Caco-2 (cell line): ENCODE results near the gene ANKRD63. TPM values are rescaled to one million over a fixed set of nuclear protein-coding genes. Genes with fewer than 3 reads are reported as not detected.

ENCODE experiments used
- BruUV-seq: library from RNA; stranded (reverse); fragments of 400-500 nt; replicated peaks from 2 replicates; lab custom pipeline; 2021; lab: Mats Ljungman, UMichigan
- CTCF ChIA-PET: fragments of 300-600 bp; sonication (Branson Sonifier 250); formaldehyde crosslinking; loops from one replicate; lab custom pipeline; 2022; ENCODE audit warnings: antibody characterized with exemption; lab: Charles Lee
- POLR2A ChIA-PET: fragments of 300-600 bp; sonication (Branson Sonifier 250); formaldehyde crosslinking; loops from one replicate; lab custom pipeline; 2022; ENCODE audit warnings: antibody characterized with exemption; lab: Charles Lee
- DNase-seq, 2 experiments: peaks; one replicate each; pipeline versions ENCODE4 v3.0.0 to v3.0.0-alpha.2; 2020 to 2022
- H3K27me3 ChIP-seq: replicated peaks from 2 replicates; pipeline ENCODE4 v1.6.0; 2011; ENCODE audit warnings: low read length; ENCODE audit not compliant: control insufficient read depth, insufficient read depth
- H3K36me3 ChIP-seq: 2 replicates; pipeline ENCODE4 v1.5.1; 2011; ENCODE audit warnings: low read length; ENCODE audit not compliant: control insufficient read depth, insufficient read depth
- H3K4me1 ChIP-seq: fragments of 250-450 bp; sonication (Bioruptor Pico); 2 replicates; pipeline ENCODE4 v1.5.1; 2020; ENCODE audit warnings: mild to moderate bottlenecking
- H3K4me3 ChIP-seq: 2 replicates; pipeline ENCODE4 v1.5.1; 2011; ENCODE audit warnings: low read depth, mild to moderate bottlenecking, control low read depth, low read length
- H3K9me3 ChIP-seq: fragments of 250-450 bp; sonication (Bioruptor Pico); 2 replicates; pipeline ENCODE4 v1.5.1; 2020; ENCODE audit warnings: mild to moderate bottlenecking, moderate library complexity
- H3K27ac Mint-ChIP-seq: one replicate; pipeline ENCODE4 v1.8.0; 2022; ENCODE audit warnings: mixed read lengths; ENCODE audit not compliant: unreplicated experiment
- H3K27me3 Mint-ChIP-seq: one replicate; pipeline ENCODE4 v1.8.0; 2022; ENCODE audit warnings: mixed read lengths; ENCODE audit not compliant: insufficient read depth, unreplicated experiment
- H3K36me3 Mint-ChIP-seq: one replicate; pipeline ENCODE4 v1.8.0; 2022; ENCODE audit warnings: mild to moderate bottlenecking, mixed read lengths; ENCODE audit not compliant: insufficient read depth, unreplicated experiment
- H3K4me1 Mint-ChIP-seq: one replicate; pipeline ENCODE4 v1.8.0; 2022; ENCODE audit warnings: low read depth, mixed read lengths; ENCODE audit not compliant: unreplicated experiment
- H3K4me3 Mint-ChIP-seq: one replicate; pipeline ENCODE4 v1.8.0; 2022; ENCODE audit warnings: mild to moderate bottlenecking, moderate library complexity, mixed read lengths; ENCODE audit not compliant: unreplicated experiment
- H3K9me3 Mint-ChIP-seq: one replicate; pipeline ENCODE4 v1.8.0; 2022; ENCODE audit warnings: mixed read lengths; ENCODE audit not compliant: unreplicated experiment
- intact Hi-C: fragments of 100-400 bp; cut with micrococcal nuclease; formaldehyde crosslinking; loops from one replicate; pipeline ENCODE4 v1.10.0; 2022; ENCODE audit not compliant: unreplicated experiment
- total RNA-seq: library from RNA; stranded (reverse); gene quantifications from 2 replicates; pipeline ENCODE4 v1.2.3, GENCODE V29; 2022
- TF ChIP-seq, protein P1 (sequence below), 2 experiments: fragments of 200-600 bp in 1 of 2; IDR thresholded peaks; 1 replicate in 1 of 2; 2 replicates in 1 of 2; pipeline versions ENCODE4 v1.5.1 to v1.8.0; 2011 to 2022; ENCODE audit warnings: antibody characterized with exemption in 1 of 2, control low read depth in 1 of 2, inconsistent platforms in 1 of 2, low read depth in 1 of 2, low read length in 1 of 2, mild to moderate bottlenecking in 1 of 2, moderate library complexity in 1 of 2; ENCODE audit not compliant: insufficient read depth in 1 of 2, severe bottlenecking in 1 of 2, unreplicated experiment in 1 of 2

Gene ANKRD63
- total RNA-seq, 1 experiment from 2014 or later = 0.79 TPM

DNA sequence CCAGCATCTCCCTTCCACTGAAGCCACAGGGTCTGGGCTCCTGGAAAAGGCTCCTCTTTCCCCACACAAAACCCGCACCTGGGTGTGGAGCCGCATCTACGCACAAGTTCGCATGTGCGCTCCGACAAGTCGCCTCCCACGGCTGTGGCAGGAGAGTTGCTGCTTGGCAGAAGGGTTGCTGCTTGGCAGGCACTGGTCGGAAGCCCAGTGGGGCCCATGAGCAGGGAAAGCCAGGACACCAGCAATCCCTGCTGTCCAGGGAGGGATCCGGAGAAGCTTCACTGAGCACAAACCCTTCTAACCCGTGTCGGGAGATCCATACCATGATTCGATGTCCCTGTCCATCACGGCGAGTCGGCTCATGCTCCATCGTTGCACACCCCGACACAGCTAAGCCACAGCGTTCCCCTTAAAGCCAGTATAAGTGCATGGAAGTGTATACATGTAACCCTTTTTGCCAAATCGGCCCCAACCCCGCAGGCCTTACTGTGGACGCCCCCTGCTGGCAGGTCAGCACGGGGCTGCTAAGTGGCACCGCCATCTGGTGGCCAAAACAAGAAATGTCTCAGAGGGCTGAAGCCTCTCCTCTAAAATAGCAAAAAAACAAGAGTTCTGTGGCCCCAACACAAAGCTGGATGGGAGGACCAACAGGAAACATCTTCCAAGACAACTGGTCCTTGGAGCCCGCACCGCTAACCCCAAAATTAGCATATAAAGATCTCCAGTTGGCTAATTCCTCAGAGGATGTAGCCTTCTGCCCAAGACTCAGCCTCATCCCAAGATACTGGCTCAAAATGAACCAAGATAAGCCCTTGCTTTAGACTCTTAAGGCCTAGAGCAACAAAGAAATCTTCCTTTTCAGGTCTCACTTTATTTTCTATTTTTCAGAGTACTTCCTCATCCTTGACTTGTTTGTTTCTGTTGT is 8.3 kb downstream of the ANKRD63 start:
- Histone ChIP-seq H3K9me3 (no peaks in the 10 kb centered on the region), H3K4me3 (no peak overlapping the region), H3K36me3 (no peaks in the 10 kb centered on the region; the same call in 1 of the 2 replicates), H3K4me1 (no peaks in the 10 kb centered on the region; the same call in 1 of the 2 replicates), H3K27me3 (no peaks in the 10 kb centered on the region)
- Mint-ChIP-seq H3K36me3 (peaks cover 16% of the 10 kb centered on the region), H3K27ac (no peak overlapping the region), H3K27me3 (no peaks in the 10 kb centered on the region), H3K4me1 (no peaks in the 10 kb centered on the region), H3K9me3 (no peaks in the 10 kb centered on the region), H3K4me3 (no peak overlapping the region)
- intact Hi-C loops = loop anchor here (1.0 kb wide), 2 partner anchors 57 to 229 kb away; no protein-coding TSS in a partner anchor
- TF ChIP-seq, protein P1, sequence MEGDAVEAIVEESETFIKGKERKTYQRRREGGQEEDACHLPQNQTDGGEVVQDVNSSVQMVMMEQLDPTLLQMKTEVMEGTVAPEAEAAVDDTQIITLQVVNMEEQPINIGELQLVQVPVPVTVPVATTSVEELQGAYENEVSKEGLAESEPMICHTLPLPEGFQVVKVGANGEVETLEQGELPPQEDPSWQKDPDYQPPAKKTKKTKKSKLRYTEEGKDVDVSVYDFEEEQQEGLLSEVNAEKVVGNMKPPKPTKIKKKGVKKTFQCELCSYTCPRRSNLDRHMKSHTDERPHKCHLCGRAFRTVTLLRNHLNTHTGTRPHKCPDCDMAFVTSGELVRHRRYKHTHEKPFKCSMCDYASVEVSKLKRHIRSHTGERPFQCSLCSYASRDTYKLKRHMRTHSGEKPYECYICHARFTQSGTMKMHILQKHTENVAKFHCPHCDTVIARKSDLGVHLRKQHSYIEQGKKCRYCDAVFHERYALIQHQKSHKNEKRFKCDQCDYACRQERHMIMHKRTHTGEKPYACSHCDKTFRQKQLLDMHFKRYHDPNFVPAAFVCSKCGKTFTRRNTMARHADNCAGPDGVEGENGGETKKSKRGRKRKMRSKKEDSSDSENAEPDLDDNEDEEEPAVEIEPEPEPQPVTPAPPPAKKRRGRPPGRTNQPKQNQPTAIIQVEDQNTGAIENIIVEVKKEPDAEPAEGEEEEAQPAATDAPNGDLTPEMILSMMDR (IDR thresholded peaks at IDR 0.05; ENCODE audit: insufficient read depth in 1 of 2, low read depth in 1 of 2, low read length in 1 of 2, severe bottlenecking in 1 of 2, unreplicated experiment in 1 of 2) = peak; percentile 100
- ChIA-PET CTCF (interaction anchor here (0.6 to 4.1 kb wide), 24 partner anchors 11 to 1112 kb away, joined by 3 to 67 read pairs (median 6); partner anchors contain the start of genes CCDC32, PAK6, PLCB2 and SRP14), POLR2A (interaction anchor here (0.5 to 0.6 kb wide), 2 partner anchors 57 to 686 kb away, joined by 3 to 4 read pairs; no protein-coding TSS in a partner anchor)
- peak; percentile 74 to 89 for DNase-seq
- BruUV-seq = no TSS peak

DNA sequence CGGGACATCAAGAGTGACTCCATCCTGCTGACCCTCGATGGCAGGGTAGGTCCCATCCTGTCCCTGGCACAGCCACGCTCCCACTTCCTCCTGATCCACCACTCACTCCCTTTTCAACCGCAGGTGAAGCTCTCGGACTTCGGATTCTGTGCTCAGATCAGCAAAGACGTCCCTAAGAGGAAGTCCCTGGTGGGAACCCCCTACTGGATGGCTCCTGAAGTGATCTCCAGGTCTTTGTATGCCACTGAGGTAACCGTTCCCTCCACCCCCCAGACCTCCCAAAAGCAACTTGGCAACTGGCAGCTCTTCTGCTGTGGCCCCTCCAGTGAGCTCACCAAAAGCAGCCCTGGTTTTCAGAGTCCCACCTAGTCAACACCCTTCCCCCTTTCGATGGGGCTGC is 9.4 kb downstream of the ANKRD63 start:
- Histone ChIP-seq H3K27me3 (no peaks in the 10 kb centered on the region), H3K4me3 (no peak overlapping the region), H3K9me3 (no peaks in the 10 kb centered on the region), H3K36me3 (no peaks in the 10 kb centered on the region; the same call in 1 of the 2 replicates), H3K4me1 (no peaks in the 10 kb centered on the region)
- Mint-ChIP-seq H3K4me3 (no peak overlapping the region), H3K9me3 (no peaks in the 10 kb centered on the region), H3K4me1 (no peaks in the 10 kb centered on the region), H3K27me3 (no peaks in the 10 kb centered on the region), H3K27ac (no peak overlapping the region), H3K36me3 (peaks cover 16% of the 10 kb centered on the region)
- TF ChIP-seq, protein P1 (IDR thresholded peaks at IDR 0.05; ENCODE audit: insufficient read depth in 1 of 2, low read depth in 1 of 2, low read length in 1 of 2, severe bottlenecking in 1 of 2, unreplicated experiment in 1 of 2) = no peak
- intact Hi-C loops = no loop called here
- no TSS peak for BruUV-seq
- no peak for DNase-seq
- ChIA-PET CTCF (interaction anchor here (0.6 to 4.1 kb wide), 8 partner anchors 10 to 250 kb away, joined by 3 to 67 read pairs (median 6); no protein-coding TSS in a partner anchor), POLR2A (no interaction called here)

DNA sequence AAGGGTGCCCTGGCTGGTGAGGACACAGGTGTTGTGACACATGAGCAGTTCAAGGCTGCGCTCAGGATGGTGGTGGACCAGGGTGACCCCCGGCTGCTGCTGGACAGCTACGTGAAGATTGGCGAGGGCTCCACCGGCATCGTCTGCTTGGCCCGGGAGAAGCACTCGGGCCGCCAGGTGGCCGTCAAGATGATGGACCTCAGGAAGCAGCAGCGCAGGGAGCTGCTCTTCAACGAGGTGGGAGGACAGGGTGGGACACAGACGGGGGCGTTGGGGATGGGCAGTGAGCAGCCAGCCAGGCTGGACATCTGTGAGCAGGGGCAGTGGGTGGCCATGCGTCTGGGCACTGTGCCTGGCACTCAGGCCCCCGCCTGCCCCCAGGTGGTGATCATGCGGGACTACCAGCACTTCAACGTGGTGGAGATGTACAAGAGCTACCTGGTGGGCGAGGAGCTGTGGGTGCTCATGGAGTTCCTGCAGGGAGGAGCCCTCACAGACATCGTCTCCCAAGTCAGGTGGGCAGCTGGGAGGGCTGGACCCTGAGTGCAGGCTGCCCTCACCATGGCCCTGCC is 10.3 kb downstream of the ANKRD63 start:
- Histone ChIP-seq H3K9me3 (no peaks in the 10 kb centered on the region), H3K27me3 (no peaks in the 10 kb centered on the region), H3K4me1 (no peaks in the 10 kb centered on the region), H3K4me3 (no peak overlapping the region), H3K36me3 (no peaks in the 10 kb centered on the region; the same call in 1 of the 2 replicates)
- Mint-ChIP-seq H3K9me3 (no peaks in the 10 kb centered on the region), H3K4me1 (no peaks in the 10 kb centered on the region), H3K27ac (no peak overlapping the region), H3K4me3 (no peak overlapping the region), H3K36me3 (peaks cover 16% of the 10 kb centered on the region), H3K27me3 (no peaks in the 10 kb centered on the region)
- intact Hi-C loops = no loop called here
- ChIA-PET CTCF (interaction anchor here (0.8 to 4.1 kb wide), 7 partner anchors 11 to 249 kb away, joined by 3 to 67 read pairs (median 5); no protein-coding TSS in a partner anchor), POLR2A (no interaction called here)
- DNase-seq = no peak
- TF ChIP-seq, protein P1 (IDR thresholded peaks at IDR 0.05; ENCODE audit: insufficient read depth in 1 of 2, low read depth in 1 of 2, low read length in 1 of 2, severe bottlenecking in 1 of 2, unreplicated experiment in 1 of 2) = peak in 1 of 2 experiments; percentile 19
- BruUV-seq = no TSS peak
